Posterior vena cava (tissue), 2 donors: Measurements from ENCODE around the gene KIFAP3. TPM values are rescaled to one million over a fixed set of nuclear protein-coding genes. Genes with fewer than 3 reads are reported as not detected.
"Not testable (repeated sequence)": the region's sequence is repeated elsewhere in the genome, so short reads cannot be mapped to it uniquely, and the experiment has no call there.

ENCODE experiments used
- DNase-seq: peaks from one replicate; pipeline ENCODE4 v3.0.0-alpha.2; 2020; ENCODE audit warnings: low spot score
- intact Hi-C, 2 donors: fragments of 100-400 bp; cut with DNase I; formaldehyde crosslinking; loops; one replicate each; pipeline versions ENCODE4 v1.14.1 to v1.14.2; 2022 to 2023
- total RNA-seq, 2 donors: library from RNA; stranded (reverse); fragmentation: NEBNext Ultra II Directional; extraction: Animal tissue kit (Norgen Biotek cat#: 25700); gene quantifications; one replicate each; pipeline ENCODE4 v1.2.1, GENCODE V29; 2021
- donor health status: DM: yes; HTN: yes; CAD: no.
- donor health status: DM: yes; HTN: yes; CAD: no.

KIFAP3 gene
- total RNA-seq, 2 donors from 2014 or later: 27.7 to 31.4 TPM

- intact Hi-C loops, DNase-seq: not testable (repeated sequence)
Measured at GRCh38 chr1:170003270-170003835, 71.1 kb downstream of the KIFAP3 start.

GRCh38 chr1:170001266-170001665 is 73.2 kb downstream of the KIFAP3 start:
- no peak for DNase-seq
- intact Hi-C loops: no loop called here

- DNase-seq: no peak
- intact Hi-C loops: no loop called here
Measured at GRCh38 chr1:169999761-170000160, 74.7 kb downstream of the KIFAP3 start.

GRCh38 chr1:169999331-169999741 is 75.2 kb downstream of the KIFAP3 start:
- intact Hi-C loops: no loop called here
- no peak for DNase-seq

GRCh38 chr1:169995993-169996392 is 78.5 kb downstream of the KIFAP3 start:
- intact Hi-C loops: no loop called here

GRCh38 chr1:169989246-169989645 is 85.2 kb downstream of the KIFAP3 start:
- DNase-seq: no peak
- intact Hi-C loops: loop anchor here in 1 of 2 donors (2.0 kb wide), 1 partner anchor 44 kb away; no protein-coding TSS in a partner anchor

More at GRCh38 chr1:169995993-169996392, 78.5 kb downstream of the KIFAP3 start:
- no peak for DNase-seq

GRCh38 chr1:169985757-169986156 is 88.7 kb downstream of the KIFAP3 start:
- DNase-seq: no peak
- intact Hi-C loops: no loop called here

- DNase-seq: no peak
- intact Hi-C loops: no loop called here
Measured at GRCh38 chr1:169974067-169974466, 100.4 kb downstream of the KIFAP3 start.

GRCh38 chr1:169970114-169970513 is 104.4 kb downstream of the KIFAP3 start:
- DNase-seq: no peak
- intact Hi-C loops: no loop called here

GRCh38 chr1:169968174-169968573 is 106.3 kb downstream of the KIFAP3 start:
- intact Hi-C loops: no loop called here
- no peak for DNase-seq

- intact Hi-C loops: no loop called here
- no peak for DNase-seq
Measured at GRCh38 chr1:169964206-169964605, 110.3 kb downstream of the KIFAP3 start.

GRCh38 chr1:169959686-169960085 is 114.8 kb downstream of the KIFAP3 start:
- no peak for DNase-seq
- intact Hi-C loops: no loop called here

GRCh38 chr1:169958987-169959386 is 115.5 kb downstream of the KIFAP3 start:
- intact Hi-C loops: no loop called here
- DNase-seq: no peak

- DNase-seq: peak; percentile 30
- intact Hi-C loops: no loop called here
Measured at GRCh38 chr1:169957884-169958283, 116.6 kb downstream of the KIFAP3 start.

- intact Hi-C loops: no loop called here
- no peak for DNase-seq
Measured at GRCh38 chr1:169951108-169951507, 123.4 kb downstream of the KIFAP3 start.

- intact Hi-C loops: no loop called here
- DNase-seq: no peak
Measured at GRCh38 chr1:169949139-169949538, 125.4 kb downstream of the KIFAP3 start.

GRCh38 chr1:169946206-169946605 is 128.3 kb downstream of the KIFAP3 start:
- no peak for DNase-seq
- intact Hi-C loops: no loop called here

GRCh38 chr1:169945181-169945580 is 129.3 kb downstream of the KIFAP3 start:
- DNase-seq: peak; percentile 59
- intact Hi-C loops: no loop called here

GRCh38 chr1:169944621-169945020 is 129.9 kb downstream of the KIFAP3 start:
- DNase-seq: no peak
- intact Hi-C loops: no loop called here

GRCh38 chr1:169943963-169944526 is 130.4 kb downstream of the KIFAP3 start:
- peak; percentile 48 for DNase-seq
- intact Hi-C loops: no loop called here
